SK-N-SH treated with all-trans-retinoic acid at 6 μM for 48 hours (cell line): ENCODE measurements around the gene ODAD3.

Source experiments
- ARNTL ChIP-seq: fragments of 450-650 bp; formaldehyde crosslinking; IDR thresholded peaks from 2 replicates; pipeline ENCODE4 v1.5.0; 2020; ENCODE audit warnings: low read depth, mild to moderate bottlenecking, moderate library complexity, borderline replicate concordance
- BACH2 ChIP-seq: fragments of 250-450 bp; sonication (Bioruptor Pico); IDR thresholded peaks from 2 replicates; pipeline ENCODE4 v1.9.0; 2021; ENCODE audit warnings: mild to moderate bottlenecking, borderline replicate concordance
- ISL1 ChIP-seq: fragments of 250-450 bp; sonication (Bioruptor Pico); IDR thresholded peaks from 2 replicates; pipeline ENCODE4 v2.1.2; 2022; ENCODE audit warnings: mild to moderate bottlenecking, moderate library complexity
- OSR1 ChIP-seq: fragments of 250-450 bp; sonication (Bioruptor Pico); IDR thresholded peaks from 2 replicates; pipeline ENCODE4 v1.8.0; 2022; ENCODE audit warnings: moderate library complexity, mild to moderate bottlenecking, inconsistent platforms
- TOX ChIP-seq: fragments of 250-450 bp; sonication (Bioruptor Pico); IDR thresholded peaks from 2 replicates; pipeline ENCODE4 v1.8.0; 2021; ENCODE audit warnings: mild to moderate bottlenecking, moderate library complexity, borderline replicate concordance
- ZFP3 ChIP-seq: fragments of 250-450 bp; sonication (Bioruptor Pico); IDR thresholded peaks from 2 replicates; pipeline ENCODE4 v1.5.0; 2020; ENCODE audit warnings: mild to moderate bottlenecking, moderate library complexity
- ZFP30 ChIP-seq: fragments of 450-650 bp; formaldehyde crosslinking; IDR thresholded peaks from 2 replicates; pipeline ENCODE4 v1.5.0; 2022; ENCODE audit warnings: mild to moderate bottlenecking, moderate library complexity
- TF ChIP-seq, protein P1 (sequence below): fragments of 250-450 bp; sonication (Bioruptor Pico); IDR thresholded peaks from 2 replicates; pipeline ENCODE4 v1.5.1; 2021; ENCODE audit warnings: mild to moderate bottlenecking, moderate library complexity

DNA sequence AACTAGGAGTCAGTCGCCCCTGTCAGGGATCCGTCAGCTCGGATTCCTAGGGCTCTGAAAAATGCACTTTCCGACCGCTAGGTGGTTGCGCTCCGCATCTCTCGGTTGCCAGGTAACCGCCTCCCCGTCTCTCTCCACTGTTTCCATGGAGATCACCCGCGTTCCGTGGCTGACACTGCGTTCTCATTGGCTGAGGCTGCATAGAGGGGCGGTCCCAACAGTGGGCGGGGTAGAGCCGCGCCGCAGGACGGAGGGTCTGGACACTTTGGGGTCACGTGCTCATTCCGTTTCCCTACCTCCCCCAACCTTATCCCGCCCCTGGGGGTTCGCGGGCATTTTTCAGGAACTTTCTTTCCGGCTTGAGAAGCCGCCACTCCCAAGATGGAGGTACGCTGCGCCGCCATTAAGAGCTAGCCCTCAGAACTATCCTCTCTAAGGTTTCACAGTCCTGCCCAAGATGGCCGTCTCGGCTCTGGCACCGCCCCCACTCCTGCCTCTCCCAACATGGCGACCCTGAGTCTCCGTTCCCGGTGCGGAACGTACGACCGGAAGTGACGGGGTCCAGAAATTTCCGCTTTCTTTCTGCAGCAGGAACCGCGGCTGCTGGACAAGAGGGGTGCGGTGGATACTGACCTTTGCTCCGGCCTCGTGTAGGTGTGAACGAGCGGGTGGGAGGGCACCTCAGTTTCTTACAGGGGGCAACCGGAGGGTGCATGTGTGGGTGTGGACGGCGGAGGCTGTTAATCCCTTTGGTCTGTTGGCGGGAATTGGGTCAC lies at the start of gene ODAD3, which contains the start of gene PRKCSH:
- TF ChIP-seq ZFP30 (CRISPR knock-in tag) (no peak), ZFP3 (no peak), TOX (CRISPR knock-in tag) (no peak), OSR1 (CRISPR knock-in tag) (no peak), ARNTL (CRISPR knock-in tag) (no peak), ISL1 (CRISPR knock-in tag) (no peak), BACH2 (CRISPR knock-in tag) (no peak)
- TF ChIP-seq, protein P1, sequence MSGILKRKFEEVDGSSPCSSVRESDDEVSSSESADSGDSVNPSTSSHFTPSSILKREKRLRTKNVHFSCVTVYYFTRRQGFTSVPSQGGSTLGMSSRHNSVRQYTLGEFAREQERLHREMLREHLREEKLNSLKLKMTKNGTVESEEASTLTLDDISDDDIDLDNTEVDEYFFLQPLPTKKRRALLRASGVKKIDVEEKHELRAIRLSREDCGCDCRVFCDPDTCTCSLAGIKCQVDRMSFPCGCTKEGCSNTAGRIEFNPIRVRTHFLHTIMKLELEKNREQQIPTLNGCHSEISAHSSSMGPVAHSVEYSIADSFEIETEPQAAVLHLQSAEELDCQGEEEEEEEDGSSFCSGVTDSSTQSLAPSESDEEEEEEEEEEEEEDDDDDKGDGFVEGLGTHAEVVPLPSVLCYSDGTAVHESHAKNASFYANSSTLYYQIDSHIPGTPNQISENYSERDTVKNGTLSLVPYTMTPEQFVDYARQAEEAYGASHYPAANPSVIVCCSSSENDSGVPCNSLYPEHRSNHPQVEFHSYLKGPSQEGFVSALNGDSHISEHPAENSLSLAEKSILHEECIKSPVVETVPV (CRISPR knock-in tag) = no peak
